DMS114 treated with DMSO at 0.1 percent for 48 hours (cell line): ENCODE measurements around the gene SCARF1.
A peak's percentile ranks its signal among the peaks of the same experiment; 100 is the strongest.

Experiments used
- DNase-seq: peaks from one replicate; lab custom pipeline; 2025; ENCODE audit not compliant: unreplicated experiment; lab: John Stamatoyannopoulos, UW

The SCARF1 gene

DNA sequence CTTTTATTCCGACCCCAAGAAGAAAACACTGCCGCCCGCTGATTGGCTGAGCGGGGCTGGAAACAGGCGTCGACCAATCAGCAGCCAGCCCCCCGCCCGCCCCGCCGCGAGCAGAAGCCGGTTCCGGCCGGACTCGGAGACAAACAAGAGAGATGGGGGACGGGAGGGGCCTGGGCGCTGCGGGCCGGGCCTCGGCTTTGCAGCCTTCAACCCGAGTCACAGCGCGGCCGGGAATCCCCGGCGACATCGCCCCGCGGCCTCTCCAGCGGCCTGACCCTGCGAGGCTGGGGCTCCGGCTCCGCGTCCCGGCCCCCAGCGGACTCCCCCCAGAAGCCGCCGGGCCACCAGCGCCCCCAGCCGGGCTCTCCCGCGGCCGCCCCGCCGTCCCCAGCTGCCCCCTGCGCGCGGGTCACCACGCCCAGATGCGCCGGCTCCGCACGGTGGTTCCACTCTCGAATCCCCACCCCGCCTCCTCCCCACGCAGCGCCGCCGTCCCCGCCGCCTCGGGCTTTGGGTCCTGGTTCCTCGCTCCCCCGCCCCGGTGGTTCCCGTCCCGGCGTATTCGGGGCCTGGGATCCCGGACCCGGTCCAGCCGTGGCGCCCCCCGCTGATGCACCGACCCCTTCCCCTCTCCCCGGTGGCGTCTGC, 16.6 kb downstream of the SCARF1 start:
- peak; percentile 80 for DNase-seq

DNA sequence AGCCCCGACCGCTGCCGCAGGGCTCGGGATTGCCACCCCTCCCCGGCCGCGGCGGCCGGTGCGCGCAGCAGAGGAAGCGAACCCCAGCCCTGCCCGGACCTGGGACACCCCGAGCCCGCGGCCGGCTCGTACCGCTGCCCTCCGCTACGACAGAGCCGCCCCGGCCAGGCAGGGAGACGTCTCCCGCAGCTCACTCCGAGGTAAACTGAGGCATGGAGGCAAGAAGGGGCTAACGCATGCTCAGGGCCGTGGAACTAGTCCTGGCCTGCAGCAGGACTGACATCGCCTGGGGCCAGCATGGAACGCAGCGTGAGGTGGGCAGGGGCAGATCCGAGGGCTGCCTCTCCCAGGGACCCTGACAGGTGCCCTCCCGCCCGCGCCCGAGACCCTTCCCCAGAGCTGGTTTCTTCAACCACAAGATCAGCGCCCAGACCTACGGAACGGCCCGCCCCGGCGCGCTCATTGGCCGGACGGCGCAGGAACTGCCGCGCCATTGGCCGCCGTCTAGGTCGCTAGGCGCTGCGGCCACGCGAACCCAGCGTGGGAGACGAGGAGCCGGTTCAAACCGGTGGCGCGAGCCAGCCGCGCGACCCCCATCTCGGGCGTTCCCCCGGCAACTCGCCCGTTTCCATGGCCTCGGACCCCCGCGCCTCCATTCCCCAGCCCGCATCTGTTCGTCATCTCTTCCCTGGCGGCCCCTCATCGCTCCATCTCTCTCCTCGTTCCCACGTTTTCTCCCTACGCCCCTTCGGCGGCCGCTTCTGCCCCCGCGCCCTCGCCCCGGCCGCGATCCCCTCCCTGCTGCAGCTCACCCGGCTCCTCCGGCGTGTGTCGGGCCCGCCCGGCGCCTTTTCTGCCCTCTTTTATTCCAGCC, 17.3 kb downstream of the SCARF1 start, which contains the start of gene SLC43A2:
Gene SLC43A2, minus strand, starts transcription at position 853 of the 874 bp plus-strand sequence. CDS start 960 bp downstream, outside the sequence.
- DNase-seq = peak; percentile 56

DNA sequence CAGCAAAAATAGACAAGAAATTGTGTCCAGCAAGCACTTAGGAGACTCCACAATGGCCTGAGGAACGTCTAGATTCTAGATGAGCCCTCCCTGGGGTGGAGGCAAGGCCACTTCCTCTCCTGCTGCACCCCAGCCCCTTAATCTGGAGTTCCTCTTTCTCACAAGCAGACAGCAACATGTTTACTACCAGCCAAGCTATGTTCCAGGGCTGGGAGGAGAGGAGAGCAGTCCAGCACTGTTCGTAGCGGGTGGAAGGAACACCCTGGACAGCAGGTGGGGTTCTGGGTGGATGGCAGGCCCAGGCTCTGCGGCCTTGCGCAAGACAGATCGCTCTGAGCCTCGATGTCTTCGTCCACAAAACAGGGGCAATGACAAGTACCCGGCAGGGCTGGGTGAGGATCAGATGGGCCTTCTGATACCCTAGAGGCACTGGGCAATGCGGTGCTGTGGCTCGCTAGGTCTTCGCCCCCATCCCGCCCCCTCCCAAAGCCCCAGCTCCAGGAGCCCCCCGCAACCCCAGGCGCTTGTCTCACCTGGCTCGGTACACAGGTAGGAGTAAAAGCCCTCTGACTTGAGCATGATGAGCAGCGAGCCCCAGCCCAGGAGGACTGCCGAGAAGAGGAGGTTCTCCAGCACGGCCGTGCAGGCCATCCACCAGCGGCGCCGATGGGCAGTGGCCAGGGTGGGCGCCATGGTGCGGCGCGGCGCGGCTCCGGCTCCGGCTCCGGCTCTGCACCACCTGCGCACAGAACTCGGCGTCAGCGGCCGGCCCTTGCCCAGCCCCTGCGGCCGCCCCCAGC, 18.1 kb downstream of the SCARF1 start:
- DNase-seq = no peak

- no peak for DNase-seq
These were observed 19.2 kb downstream of the SCARF1 start for GRCh38 chr17:1626333-1626732.

GRCh38 chr17:1625581-1625980, 20.0 kb downstream of the SCARF1 start:
- DNase-seq = no peak

GRCh38 chr17:1625053-1625452, 20.5 kb downstream of the SCARF1 start:
- no peak for DNase-seq

DNA sequence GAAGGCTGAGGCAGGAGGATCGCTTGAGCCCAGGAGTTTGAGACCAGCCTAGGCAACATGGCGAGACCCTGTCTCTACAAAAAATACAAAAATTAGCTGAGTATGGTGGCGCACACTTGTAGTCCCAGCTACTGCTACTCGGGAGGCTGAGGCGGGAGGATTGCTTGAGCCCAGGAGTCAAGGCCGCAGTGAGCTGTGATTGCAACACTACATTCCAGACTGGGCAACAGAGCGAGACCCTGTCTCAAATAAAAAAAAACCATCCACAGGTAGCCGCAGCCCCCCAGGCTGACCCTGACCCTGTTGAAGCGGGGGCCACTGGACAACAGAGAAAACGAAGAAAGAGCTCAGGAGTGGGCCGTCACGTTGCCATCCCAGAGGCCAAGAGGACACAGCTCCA, 20.9 kb downstream of the SCARF1 start:
- no peak for DNase-seq

DNA sequence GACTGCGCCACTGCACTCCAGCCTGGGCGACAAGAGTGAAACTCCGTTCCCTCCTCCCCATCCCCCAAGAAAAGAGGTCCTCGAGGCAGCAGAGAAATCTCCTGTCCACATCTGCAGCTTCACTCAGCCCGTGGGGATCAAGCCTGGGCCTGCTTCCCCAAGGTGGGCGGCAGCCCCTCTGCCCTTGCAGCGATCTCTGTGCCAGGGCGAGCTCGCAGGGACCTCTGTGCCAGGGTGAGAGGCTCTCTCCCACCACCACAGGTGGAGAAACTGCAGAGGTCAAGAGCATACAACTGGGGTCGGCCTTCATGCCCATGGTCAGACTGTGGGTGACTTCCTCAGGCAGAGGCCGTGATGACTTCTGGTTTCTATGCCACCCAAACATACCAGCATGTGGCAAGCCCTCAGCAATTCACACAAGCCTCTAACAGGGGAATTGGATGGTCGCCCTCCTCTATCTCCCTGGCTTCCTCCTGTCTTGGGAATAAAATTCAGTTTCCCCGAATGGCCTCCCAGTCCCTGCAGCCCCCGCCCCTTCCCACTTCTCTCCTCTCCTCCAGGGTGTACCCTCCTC, 22.4 kb downstream of the SCARF1 start:
- no peak for DNase-seq

DNA sequence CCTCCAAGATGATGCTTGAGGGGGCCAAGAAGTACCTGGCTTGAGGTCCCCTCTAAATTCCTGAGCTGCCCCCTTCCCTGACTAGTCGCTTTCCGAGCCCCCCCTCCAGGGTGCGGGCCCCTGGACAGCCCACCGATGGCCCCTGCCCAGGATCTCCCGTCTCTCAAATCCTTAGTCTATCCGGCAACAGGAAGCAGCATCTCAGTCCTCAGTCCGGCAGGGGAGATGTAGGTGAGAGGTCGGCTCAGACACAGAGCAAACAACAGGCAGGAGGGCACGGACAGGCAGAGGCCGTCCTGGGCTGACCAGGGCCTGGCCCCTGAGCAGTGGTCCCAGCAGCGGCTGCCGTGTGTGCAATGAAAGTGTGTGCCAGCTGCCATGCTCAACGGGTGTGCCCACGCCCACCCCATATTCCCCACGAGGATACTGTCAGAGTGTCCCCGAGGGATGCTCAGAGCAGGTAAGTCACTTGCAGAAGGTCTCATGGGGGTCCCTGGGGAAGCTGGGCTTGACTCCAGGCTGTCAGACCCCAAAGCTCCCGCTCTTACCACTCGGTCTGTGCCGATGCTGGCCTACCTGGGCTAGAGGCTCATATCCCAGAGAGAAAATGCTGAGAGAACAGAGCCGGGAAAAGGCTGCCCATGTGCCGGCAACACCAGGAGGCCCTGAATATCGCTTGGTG, 24.1 kb downstream of the SCARF1 start:
- DNase-seq = no peak

DNA sequence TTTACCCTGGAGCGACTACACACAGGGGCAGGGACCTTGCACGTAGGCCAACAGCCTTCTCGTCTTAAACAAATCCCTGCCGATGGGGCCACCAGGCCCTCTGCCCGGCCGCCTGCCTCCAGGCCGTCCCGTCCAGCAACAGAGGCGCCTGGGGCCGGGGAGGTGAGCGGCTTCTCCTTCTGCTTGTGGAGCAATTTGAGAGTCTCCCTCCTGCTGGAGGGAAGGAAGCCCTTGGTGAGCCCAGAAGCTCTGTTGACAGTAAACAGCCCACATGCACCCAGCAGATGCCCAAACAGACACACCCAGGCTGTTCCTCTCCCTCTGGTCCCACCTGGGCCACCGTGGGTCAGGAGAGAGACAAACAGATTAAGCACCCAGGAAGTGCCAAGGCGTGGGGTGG, 25.0 kb downstream of the SCARF1 start:
- no peak for DNase-seq

DNA sequence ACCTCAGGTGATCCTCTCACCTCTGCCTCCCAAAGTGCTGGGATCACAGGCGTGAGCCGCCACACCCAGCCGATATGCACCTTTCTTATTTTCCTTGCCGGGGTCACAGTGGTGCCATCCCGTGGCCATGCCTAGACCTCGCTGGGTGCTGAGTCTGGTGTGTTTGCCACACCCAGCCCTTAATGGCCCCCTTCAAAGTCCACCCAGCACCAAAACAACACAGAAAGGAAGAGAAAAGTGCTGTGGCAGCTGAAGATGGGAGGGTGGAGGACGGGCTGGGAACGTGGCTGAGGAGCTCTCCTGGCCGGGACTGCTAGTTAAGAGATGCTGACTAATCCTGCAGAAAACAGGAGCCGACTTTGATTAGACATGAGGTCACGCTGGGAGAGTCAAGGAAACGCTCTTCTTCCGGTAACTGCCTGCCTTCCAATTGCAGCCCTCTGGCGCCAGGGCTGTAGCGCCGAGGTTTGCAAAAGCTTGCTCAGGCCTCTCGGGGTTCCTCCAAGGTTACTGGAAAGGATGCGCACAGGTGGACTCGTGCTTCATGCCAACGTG, 27.8 kb downstream of the SCARF1 start:
- no peak for DNase-seq

DNA sequence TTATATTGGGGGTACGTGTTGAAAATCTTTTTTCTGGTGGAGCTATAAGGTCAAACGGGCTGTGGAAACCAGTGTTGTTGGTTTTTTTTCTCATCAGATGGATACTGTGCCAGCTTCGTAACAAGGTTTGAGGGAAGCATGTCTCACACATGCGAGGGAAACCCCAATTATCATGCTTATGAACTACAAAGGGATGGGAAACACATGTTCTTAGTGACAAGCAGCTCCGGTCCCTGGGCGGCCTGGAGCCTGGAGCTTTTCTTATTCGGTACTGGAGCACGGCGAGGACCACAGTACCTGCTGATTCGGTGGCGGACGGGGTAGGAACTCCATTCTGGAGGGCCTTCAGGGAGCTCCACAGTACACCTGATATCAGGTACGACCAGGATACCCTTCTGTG, 29.4 kb downstream of the SCARF1 start:
- no peak for DNase-seq

- DNase-seq = no peak
These were observed 33.1 kb downstream of the SCARF1 start for GRCh38 chr17:1612400-1612799.

DNA sequence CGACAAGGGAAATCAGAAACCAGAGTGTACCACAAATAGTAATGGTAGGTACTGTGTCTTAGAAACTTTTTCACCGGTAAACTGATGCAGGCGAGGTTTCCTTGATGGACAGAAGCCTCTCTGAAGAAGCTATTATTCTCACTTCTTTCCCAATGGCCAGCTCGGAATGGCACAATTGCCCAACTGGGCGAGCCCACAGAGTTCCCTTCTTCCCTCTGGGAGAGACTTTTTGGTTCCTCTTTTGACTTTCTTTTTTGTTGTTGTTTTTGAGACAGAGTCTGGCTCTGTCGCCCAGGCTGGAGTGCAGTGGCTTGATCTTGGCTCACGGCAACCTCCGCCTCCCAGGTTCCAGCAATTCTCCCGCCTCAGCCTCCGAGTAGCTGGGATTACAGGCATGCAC, 33.8 kb downstream of the SCARF1 start:
- DNase-seq = no peak

DNA sequence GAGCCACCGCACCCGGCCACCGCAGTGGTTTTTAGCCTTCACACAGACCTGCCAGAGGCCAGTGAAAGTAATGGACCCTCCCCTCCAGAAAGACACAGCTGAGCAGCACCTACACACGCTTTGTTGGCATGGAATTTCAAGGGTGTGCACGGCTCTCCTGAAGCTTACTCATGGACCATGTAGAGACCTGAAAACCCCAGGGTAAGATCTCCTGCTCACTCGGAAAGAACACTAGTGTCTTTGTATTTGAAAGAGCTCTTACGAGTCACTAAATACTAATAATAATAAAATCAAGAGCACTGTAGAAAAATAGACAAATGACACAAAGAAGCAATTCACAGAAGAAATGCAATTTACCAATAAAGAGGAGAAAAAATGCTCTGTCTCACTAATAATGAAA, 36.9 kb downstream of the SCARF1 start:
- DNase-seq = no peak

DNA sequence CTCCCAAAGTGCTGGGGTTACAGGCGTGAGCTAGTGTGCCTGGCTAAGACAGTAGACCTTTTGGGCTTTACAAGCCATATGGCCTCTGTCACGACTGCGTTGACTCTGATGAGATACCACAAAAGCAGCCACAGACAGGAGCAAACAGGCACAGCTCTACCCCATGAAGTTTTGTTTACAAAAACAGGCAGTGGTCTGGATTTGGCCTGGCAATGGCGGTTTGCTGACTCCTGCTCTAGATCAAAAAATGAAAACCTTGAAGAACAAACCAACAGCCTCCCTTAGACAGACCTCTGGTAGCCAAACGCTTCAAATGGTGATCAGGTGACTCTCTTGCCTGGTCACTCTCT, 37.6 kb downstream of the SCARF1 start:
- no peak for DNase-seq

DNA sequence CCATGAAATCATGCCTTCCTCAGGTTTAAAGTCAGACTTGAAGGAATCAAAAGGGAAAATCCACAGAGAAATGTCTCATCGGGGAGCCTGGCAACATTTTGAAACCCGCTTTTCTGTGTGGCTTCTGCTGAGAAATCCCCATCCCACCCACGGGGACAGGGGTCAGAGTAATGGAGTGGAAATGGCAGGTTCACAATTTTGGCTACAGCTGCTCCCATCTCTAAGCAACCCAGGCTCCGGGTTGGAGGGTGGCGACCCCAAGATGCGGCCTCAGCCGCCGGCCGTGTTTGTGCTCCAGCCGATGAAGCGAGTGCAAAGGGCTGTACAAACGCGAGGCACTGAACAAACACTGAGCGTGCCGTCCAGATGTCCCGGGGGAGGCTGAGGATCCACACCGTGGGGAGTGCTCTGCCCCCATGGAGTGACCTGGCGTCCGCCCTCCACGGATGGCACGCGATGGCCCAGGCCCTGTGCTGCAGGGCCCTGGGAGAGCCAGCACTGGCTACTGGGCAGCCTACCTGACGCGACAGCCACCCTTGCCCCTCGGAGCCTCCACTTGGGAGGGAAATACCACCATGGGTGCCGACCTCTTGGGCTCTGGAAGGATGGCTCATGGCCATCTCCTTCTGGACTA, 39.1 kb downstream of the SCARF1 start:
- DNase-seq = no peak

GRCh38 chr17:1605681-1606351, 39.7 kb downstream of the SCARF1 start:
- DNase-seq = no peak

DNA sequence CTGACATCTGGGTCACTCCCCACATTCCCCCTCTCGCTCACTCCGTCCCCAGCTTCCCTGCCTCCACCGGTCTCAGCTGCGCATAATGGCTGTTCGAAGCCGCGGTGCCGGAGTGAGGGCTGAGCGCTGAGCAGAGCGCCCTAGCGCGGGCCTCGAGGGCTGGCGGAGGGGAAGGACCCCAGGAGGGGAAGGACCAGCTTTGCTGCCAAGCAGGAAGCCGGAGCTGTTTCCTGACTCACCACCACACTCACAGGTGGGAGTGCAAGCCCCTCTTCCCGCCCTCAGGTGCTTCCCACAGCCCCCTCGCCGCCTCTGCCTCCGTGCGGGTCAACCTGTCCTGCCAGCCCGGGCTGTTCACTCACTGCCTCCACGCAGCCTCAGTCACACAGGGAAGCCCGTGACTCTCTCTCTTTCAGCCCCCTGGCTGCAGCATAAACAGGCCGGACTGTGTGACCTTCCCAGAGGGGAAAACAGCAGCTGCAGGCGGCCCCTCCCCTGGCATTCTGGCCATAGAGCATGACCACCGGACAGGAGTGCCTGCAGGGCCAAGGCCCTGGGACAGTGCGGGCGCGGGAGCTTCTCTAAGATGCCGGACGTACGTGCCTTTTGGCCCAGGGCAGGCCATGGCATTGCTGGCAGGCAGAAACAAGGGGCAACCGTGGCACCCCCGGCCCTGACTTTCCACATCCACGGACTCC, 40.6 kb downstream of the SCARF1 start:
- no peak for DNase-seq
